AG10803 (cell line): ENCODE data around the gene RAD1.

Experiments
- DNase-seq: peaks from one replicate; pipeline ENCODE4 v3.0.0; 2010; ENCODE audit warnings: low read depth
- H3K4me3 ChIP-seq: 2 replicates; pipeline ENCODE4 v1.5.1; 2011; ENCODE audit warnings: mild to moderate bottlenecking, low read length, control low read depth
- CTCF ChIP-seq: conservative IDR thresholded peaks from 2 replicates; pipeline ENCODE4 v1.5.1; 2011; ENCODE audit warnings: mild to moderate bottlenecking, low read length, control low read depth, inconsistent platforms

The RAD1 gene

GRCh38 chr5:34916518-34916917 lies 1.2 kb upstream of the RAD1 start:
- no peak for DNase-seq
- peak overlapping the region; percentile 91 for H3K4me3 ChIP-seq
- TF ChIP-seq CTCF = no peak

- H3K4me3 ChIP-seq = peak overlapping the region; percentile 91
- no peak for TF ChIP-seq CTCF
- DNase-seq = no peak
These were observed 520 bp upstream of the RAD1 start for GRCh38 chr5:34915856-34916192.

GRCh38 chr5:34914671-34915138 lies 599 bp downstream of the RAD1 start:
- TF ChIP-seq CTCF = no peak
- peak; percentile 52 for DNase-seq
- peak overlapping the region; percentile 91 for H3K4me3 ChIP-seq

- DNase-seq = peak; percentile 94
- TF ChIP-seq CTCF = no peak
- H3K4me3 ChIP-seq = peak overlapping the region; percentile 91
These were observed 2.2 kb downstream of the RAD1 start for GRCh38 chr5:34913072-34913471.

- peak; percentile 23 for DNase-seq
- H3K4me3 ChIP-seq = no peak overlapping the region
- peak; percentile 59 for TF ChIP-seq CTCF
These were observed 9.7 kb downstream of the RAD1 start for GRCh38 chr5:34905564-34905963.

- TF ChIP-seq CTCF = no peak
- DNase-seq = no peak
- H3K4me3 ChIP-seq = no peak overlapping the region
These were observed 12.0 kb downstream of the RAD1 start for GRCh38 chr5:34903260-34903659.

GRCh38 chr5:34900652-34901051 lies 14.7 kb downstream of the RAD1 start:
- no peak overlapping the region for H3K4me3 ChIP-seq
- no peak for TF ChIP-seq CTCF
- no peak for DNase-seq
